Muscle layer of colon (tissue), 2 donors: ENCODE results near the gene POLR2E.

Experiments
- H3K27ac ChIP-seq: one replicate; pipeline ENCODE4 v1.7.0; 2013; ENCODE audit warnings: low read depth, mild to moderate bottlenecking, low read length, moderate library complexity
- H3K27me3 ChIP-seq, 2 donors: one replicate each; pipeline ENCODE4 v1.7.0; 2013; ENCODE audit warnings: low read length in 2 of 2, mild to moderate bottlenecking in 2 of 2; ENCODE audit not compliant: insufficient read depth in 2 of 2, control insufficient read depth in 1 of 2
- H3K36me3 ChIP-seq: one replicate; pipeline ENCODE4 v1.7.0; 2013; ENCODE audit warnings: mild to moderate bottlenecking, low read length; ENCODE audit not compliant: insufficient read depth
- H3K4me1 ChIP-seq: one replicate; pipeline ENCODE4 v1.7.0; 2013; ENCODE audit warnings: mild to moderate bottlenecking, low read length; ENCODE audit not compliant: insufficient read depth
- H3K4me3 ChIP-seq, 2 donors: one replicate each; pipeline ENCODE4 v1.7.0; 2013; ENCODE audit warnings: low read length in 2 of 2, low read depth in 1 of 2, mild to moderate bottlenecking in 1 of 2, moderate library complexity in 1 of 2
- H3K9ac ChIP-seq: one replicate; pipeline ENCODE4 v1.7.0; 2013; ENCODE audit warnings: low read length
- H3K9me3 ChIP-seq: one replicate; pipeline ENCODE4 v1.7.0; 2013; ENCODE audit warnings: mild to moderate bottlenecking, low read length
- donor health status: abdominal sarcoma.
- donor health status: Adenocarcinoma of cecum.

The POLR2E gene

DNA sequence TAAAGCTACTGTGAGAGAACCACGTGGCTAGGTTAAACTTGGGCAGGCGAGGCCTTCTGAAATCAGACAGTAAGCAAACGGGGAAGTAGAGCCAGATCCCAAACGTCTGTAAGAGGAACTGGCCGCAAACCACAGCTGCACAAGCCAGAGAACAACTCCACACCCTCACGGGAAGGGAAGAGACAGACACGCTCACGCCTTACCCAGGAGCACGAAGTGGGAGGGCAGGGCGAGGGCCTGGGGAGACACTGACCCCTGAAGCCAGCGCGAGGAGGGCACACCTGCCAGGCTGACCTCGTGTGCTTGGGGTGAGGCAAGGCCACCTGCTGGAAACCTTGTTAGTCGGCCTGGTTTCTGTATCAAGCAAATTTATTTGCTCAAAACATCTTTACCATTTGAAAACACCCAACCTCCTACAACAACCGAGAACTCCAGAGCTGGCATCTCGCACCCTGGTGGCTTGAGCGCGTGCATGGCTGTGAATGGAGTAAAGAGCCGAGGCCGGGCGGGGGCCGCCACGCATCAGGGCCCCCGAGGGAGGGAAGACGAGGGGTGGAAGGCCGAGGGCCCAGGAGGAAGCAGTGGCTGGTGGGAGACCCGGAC, 7.3 kb downstream of the POLR2E start:
- H3K27ac ChIP-seq: peak overlapping the region; percentile 34
- H3K36me3 ChIP-seq: peaks cover 17% of the 10 kb centered on the region
- H3K4me3 ChIP-seq: no peak overlapping the region
- H3K9ac ChIP-seq: no peak overlapping the region
- no peaks in the 10 kb centered on the region for H3K4me1 ChIP-seq
- H3K9me3 ChIP-seq: no peaks in the 10 kb centered on the region
- no peaks in the 10 kb centered on the region for H3K27me3 ChIP-seq

DNA sequence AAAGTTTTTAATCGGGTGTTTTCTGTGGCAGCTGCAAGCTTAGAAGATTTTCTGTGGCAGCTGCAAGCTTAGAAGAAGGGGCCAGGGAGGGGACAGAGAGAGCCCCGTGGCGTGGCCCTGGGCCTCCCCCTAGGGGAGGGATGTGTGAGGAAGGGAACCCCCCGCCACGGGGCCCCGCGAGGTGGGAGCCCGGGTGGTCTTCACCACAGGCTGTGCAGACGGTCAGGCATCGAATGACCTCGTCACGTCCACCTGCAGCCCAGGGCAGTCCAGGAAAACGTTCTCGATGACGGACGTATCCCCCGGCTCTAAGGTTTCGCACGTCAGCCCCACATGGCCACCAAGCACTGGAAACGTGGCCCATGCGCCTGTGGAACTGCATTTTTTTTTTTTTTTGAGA, 8.6 kb downstream of the POLR2E start:
- Histone ChIP-seq H3K9ac (no peak overlapping the region), H3K27me3 (peaks cover 0 to 8% of the 10 kb centered on the region in 2 donors), H3K9me3 (no peaks in the 10 kb centered on the region), H3K27ac (no peak overlapping the region), H3K36me3 (peaks cover 17% of the 10 kb centered on the region), H3K4me1 (no peaks in the 10 kb centered on the region), H3K4me3 (no peak overlapping the region)

- no peak overlapping the region for H3K9ac ChIP-seq
- H3K27ac ChIP-seq: no peak overlapping the region
- no peaks in the 10 kb centered on the region for H3K9me3 ChIP-seq
- no peaks in the 10 kb centered on the region for H3K4me1 ChIP-seq
- H3K27me3 ChIP-seq: peaks cover 0 to 16% of the 10 kb centered on the region in 2 donors
- H3K4me3 ChIP-seq: no peak overlapping the region
- H3K36me3 ChIP-seq: peaks cover 14% of the 10 kb centered on the region
Measured at GRCh38 chr19:1085676-1086442, 9.3 kb downstream of the POLR2E start.

DNA sequence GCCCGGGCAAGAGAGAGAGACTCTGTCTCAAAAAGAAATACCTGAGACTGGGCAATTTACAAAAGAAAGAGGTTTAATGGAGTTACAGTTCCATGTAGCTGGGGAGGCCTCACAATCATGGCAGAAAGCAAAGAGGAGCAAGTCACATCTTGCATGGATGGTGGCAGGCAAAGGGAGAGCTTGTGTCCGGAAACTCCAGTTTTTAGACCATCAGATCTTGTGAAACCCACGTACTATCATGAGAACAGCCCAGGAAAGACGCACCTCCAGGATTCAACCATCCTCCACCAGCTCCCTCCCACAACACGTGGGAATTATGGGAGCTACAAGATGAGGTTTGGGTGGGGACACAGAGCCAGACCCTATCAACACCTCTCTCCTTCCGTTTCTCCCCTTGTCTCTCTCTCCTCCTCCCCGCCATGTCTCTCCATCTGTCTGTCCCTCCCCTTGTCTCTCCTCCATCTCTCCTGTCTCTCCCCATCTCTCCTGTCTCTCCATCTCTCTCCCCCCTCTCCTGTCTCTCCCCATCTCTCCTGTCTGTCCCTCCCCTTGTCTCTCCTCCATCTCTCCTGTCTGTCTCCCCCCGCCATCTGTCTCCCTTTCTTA, 10.0 kb downstream of the POLR2E start:
- H3K4me1 ChIP-seq: no peaks in the 10 kb centered on the region

GRCh38 chr19:1084024-1084868, 10.9 kb downstream of the POLR2E start:
- H3K27me3 ChIP-seq: peaks cover 0 to 19% of the 10 kb centered on the region in 2 donors
- H3K4me1 ChIP-seq: no peaks in the 10 kb centered on the region
- no peaks in the 10 kb centered on the region for H3K9me3 ChIP-seq
- no peak overlapping the region for H3K9ac ChIP-seq
- peaks cover 3% of the 10 kb centered on the region for H3K36me3 ChIP-seq
- H3K27ac ChIP-seq: no peak overlapping the region
- H3K4me3 ChIP-seq: no peak overlapping the region

More for the DNA sequence above, 10.0 kb downstream of the POLR2E start:
- Histone ChIP-seq H3K9ac (no peak overlapping the region), H3K27ac (no peak overlapping the region), H3K36me3 (peaks cover 10% of the 10 kb centered on the region), H3K4me3 (no peak overlapping the region), H3K27me3 (peaks cover 0 to 19% of the 10 kb centered on the region in 2 donors), H3K9me3 (no peaks in the 10 kb centered on the region)

DNA sequence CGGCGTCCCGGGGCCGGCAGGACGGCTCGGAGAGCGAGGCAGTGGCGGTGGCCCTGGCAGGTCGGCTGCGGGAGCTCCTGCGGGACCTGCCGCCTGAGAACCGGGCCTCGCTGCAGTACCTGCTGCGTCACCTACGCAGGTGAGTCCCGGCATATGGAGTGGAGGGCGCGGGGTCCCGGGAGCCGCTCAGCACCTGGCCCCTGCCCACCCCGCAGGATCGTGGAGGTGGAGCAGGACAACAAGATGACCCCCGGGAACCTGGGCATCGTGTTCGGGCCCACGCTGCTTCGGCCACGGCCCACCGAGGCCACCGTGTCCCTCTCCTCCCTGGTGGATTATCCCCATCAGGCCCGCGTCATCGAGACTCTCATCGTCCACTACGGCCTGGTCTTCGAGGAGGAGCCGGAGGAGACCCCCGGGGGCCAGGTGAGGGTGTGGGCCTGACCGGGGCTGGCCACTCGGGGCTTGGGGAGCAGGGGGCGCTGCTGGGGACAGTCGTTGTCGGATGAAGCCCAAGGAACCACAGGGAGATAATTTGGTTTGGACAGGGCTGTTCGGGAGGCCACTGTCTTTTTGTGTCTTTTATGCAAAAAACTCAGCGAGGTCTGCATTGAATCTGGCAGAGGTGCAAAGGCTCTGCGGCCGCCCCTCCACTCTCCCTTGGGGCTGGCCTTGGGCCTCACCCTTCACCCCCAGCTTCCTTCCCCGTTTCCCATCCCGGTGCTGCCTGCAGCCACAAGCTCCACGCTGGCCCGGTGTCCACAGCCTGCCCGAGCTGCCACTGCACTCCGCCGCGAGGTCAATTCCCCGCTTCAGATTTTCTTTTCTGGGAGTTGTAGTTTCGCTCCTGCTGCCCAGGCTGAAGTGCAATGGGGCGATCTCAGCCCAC, 12.0 kb downstream of the POLR2E start:
- Histone ChIP-seq H3K9me3 (no peaks in the 10 kb centered on the region), H3K36me3 (no peaks in the 10 kb centered on the region), H3K9ac (no peak overlapping the region), H3K4me3 (no peak overlapping the region), H3K4me1 (no peaks in the 10 kb centered on the region), H3K27ac (no peak overlapping the region), H3K27me3 (peaks cover 0 to 19% of the 10 kb centered on the region in 2 donors)

DNA sequence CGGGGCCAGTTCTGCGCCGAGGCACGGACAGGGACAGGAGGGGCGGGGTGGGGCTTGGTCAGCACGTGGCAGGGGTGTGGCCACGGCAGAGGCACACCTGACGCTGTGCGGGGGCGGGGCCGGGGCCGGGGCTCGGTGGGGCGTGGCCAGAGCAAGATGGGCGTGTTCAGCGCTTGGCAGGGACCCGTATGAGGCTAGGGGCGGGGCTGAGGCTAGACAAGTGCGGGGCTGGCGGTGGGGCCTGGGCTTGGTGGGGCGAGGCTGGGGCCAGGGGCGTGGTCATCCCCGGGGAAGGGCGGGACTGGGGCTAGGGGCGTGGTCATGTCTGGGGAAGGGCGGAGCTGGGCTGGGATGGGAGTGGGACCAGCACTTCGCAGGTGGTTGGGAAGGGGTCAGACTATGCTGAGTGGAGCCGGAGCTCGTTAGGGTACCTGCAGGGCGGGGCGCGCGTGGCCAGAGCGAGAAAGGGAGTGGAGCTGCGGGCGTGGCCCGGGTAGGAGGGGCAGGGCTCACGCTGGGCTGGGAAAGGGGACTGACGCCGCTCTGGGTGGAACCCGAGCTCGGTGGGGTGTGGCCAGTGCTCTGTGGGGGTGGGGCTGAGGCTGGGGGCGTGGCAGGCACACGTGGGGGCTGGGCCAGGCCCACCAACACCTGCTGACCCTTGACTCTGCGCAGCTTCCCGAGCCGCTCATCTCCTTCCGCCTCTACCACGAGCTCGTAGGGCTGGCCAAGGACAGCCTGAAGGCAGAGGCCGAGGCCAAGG, 12.8 kb downstream of the POLR2E start:
- no peaks in the 10 kb centered on the region for H3K9me3 ChIP-seq
- H3K4me1 ChIP-seq: no peaks in the 10 kb centered on the region
- H3K27ac ChIP-seq: no peak overlapping the region
- peaks cover 0 to 19% of the 10 kb centered on the region in 2 donors for H3K27me3 ChIP-seq
- H3K4me3 ChIP-seq: no peak overlapping the region
- no peaks in the 10 kb centered on the region for H3K36me3 ChIP-seq
- no peak overlapping the region for H3K9ac ChIP-seq

- Histone ChIP-seq H3K9me3 (no peaks in the 10 kb centered on the region), H3K36me3 (no peaks in the 10 kb centered on the region), H3K27ac (no peak overlapping the region), H3K4me3 (no peak overlapping the region), H3K27me3 (peaks cover 0 to 19% of the 10 kb centered on the region in 2 donors), H3K9ac (no peak overlapping the region), H3K4me1 (no peaks in the 10 kb centered on the region)
Measured at GRCh38 chr19:1081301-1082164, 13.6 kb downstream of the POLR2E start.

DNA sequence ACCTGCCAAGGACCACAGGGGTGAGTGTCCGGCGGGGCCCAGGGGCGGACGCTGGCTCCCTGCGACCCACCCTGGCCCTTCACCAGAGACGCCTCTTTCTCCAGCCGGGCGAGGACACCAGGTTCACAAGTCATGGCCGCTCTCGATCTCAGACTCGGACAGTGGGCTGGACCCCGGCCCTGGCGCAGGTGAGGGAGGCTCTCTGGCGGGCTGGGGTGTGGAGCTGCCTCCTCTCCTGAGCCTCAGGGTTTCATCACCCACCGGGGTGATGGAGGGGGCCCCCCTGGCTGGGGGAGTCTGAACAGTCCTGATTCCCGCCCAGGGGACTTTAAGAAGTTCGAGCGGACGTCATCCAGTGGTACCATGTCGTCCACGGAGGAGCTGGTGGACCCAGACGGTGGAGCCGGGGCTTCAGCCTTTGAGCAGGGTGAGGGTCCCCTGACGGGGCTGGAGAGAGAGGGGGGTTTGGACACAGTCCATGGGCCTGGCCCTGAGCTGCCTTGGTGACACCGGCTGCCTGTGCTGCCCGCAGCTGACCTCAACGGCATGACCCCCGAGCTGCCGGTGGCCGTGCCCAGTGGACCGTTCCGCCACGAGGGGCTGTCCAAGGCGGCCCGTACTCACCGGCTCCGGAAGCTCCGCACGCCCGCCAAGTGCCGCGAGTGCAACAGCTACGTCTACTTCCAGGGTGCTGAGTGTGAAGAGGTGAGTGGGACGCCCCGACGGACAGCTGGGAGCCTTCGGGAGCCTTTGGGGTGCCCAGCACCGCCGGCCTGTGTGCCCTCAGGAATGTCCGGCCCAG, 14.6 kb downstream of the POLR2E start:
- H3K36me3 ChIP-seq: no peaks in the 10 kb centered on the region

More for the DNA sequence above, 14.6 kb downstream of the POLR2E start:
- H3K27ac ChIP-seq: no peak overlapping the region
- H3K4me3 ChIP-seq: no peak overlapping the region
- peaks cover 0 to 19% of the 10 kb centered on the region in 2 donors for H3K27me3 ChIP-seq
- H3K9me3 ChIP-seq: no peaks in the 10 kb centered on the region
- no peak overlapping the region for H3K9ac ChIP-seq
- no peaks in the 10 kb centered on the region for H3K4me1 ChIP-seq
